SK-N-MC (cell line): ENCODE results near the gene DROSHA.

Source experiments
- EZH2 ChIP-seq: fragments of 200-600 bp; sonication (generic); IDR thresholded peaks from one replicate; pipeline ENCODE4 v1.6.1; 2017; ENCODE audit warnings: antibody characterized with exemption
- FOXP2 ChIP-seq: optimal IDR thresholded peaks from 2 replicates; pipeline ENCODE3; 2011; ENCODE audit warnings: mild to moderate bottlenecking, moderate library complexity; ENCODE audit not compliant: insufficient read depth; ENCODE audit errors: extremely low read length, control extremely low read depth
- POLR2AphosphoS5 ChIP-seq: IDR thresholded peaks from 2 replicates; pipeline ENCODE4 v1.6.1; 2012; ENCODE audit warnings: mild to moderate bottlenecking, low read depth, low read length, borderline replicate concordance

GRCh38 chr5:31531543-31531887 is 378 bp downstream of the DROSHA start:
- TF ChIP-seq POLR2AphosphoS5 (no peak), EZH2 (no peak), FOXP2 (no peak)
